ENCODE measurements around the gene KIF26B. TPM values are rescaled to one million over a fixed set of nuclear protein-coding genes. Genes with fewer than 3 reads are reported as not detected.

The KIF26B gene
- total RNA-seq, 3 donors from 2014 or later (not counting 1 experiment from before 2014, with no cell fraction given), result 0.16 to 0.96 (median 0.18) TPM

- Mint-ChIP-seq H3K9me3 (no peaks in the 10 kb centered on the region), H3K27me3 (ENCODE audit: low read depth in 2 of 2) (peaks cover 2 to 11% of the 10 kb centered on the region in 2 donors), H3K4me1 (peaks cover 0 to 13% of the 10 kb centered on the region in 2 donors), H3K27ac (no peak overlapping the region), H3K36me3 (no peaks in the 10 kb centered on the region), H3K4me3 (no peak overlapping the region)
- TF ChIP-seq CTCF (IDR thresholded peaks at IDR 0.05), result no peak
- intact Hi-C loops (cut with micrococcal nuclease), result no loop called here
- WGBS (ENCODE audit: insufficient coverage), result 94% methylated on average over 2 of the region's 2 CpGs
- no peaks in the 10 kb centered on the region for H3K36me3 ChIP-seq (ENCODE audit: control insufficient read depth, insufficient read depth, low read length)
- H3K4me3 ChIP-seq (ENCODE audit: low read length), result no peak overlapping the region
- H3K9me3 ChIP-seq (ENCODE audit: control insufficient read depth, insufficient read depth, low read length), result no peaks in the 10 kb centered on the region
- H3K27me3 ChIP-seq (ENCODE audit: control insufficient read depth, insufficient read depth, low read length), result peaks cover under 1% of the 10 kb centered on the region
- DNase-seq, result no peak
- peaks cover 16% of the 10 kb centered on the region for H3K4me1 ChIP-seq (ENCODE audit: control insufficient read depth, insufficient read depth, low read length)
- no peak overlapping the region for H3K27ac ChIP-seq (ENCODE audit: low read length)
- no peak for ATAC-seq
Observed at GRCh38 chr1:245172829-245173228, 18.0 kb downstream of the KIF26B start.

- DNase-seq (no peak), ATAC-seq (no peak)
- Mint-ChIP-seq H3K4me1 (peaks cover 0 to 6% of the 10 kb centered on the region in 2 donors), H3K4me3 (no peak overlapping the region), H3K27ac (no peak overlapping the region), H3K36me3 (no peaks in the 10 kb centered on the region), H3K27me3 (ENCODE audit: low read depth in 2 of 2) (peaks cover 2 to 4% of the 10 kb centered on the region in 2 donors), H3K9me3 (no peaks in the 10 kb centered on the region)
- Histone ChIP-seq H3K27ac (ENCODE audit: low read length) (no peak overlapping the region), H3K4me3 (ENCODE audit: low read length) (no peak overlapping the region), H3K9me3 (ENCODE audit: control insufficient read depth, insufficient read depth, low read length) (no peaks in the 10 kb centered on the region), H3K36me3 (ENCODE audit: control insufficient read depth, insufficient read depth, low read length) (no peaks in the 10 kb centered on the region), H3K27me3 (ENCODE audit: control insufficient read depth, insufficient read depth, low read length) (no peaks in the 10 kb centered on the region), H3K4me1 (ENCODE audit: control insufficient read depth, insufficient read depth, low read length) (peaks cover 10% of the 10 kb centered on the region)
- TF ChIP-seq CTCF (IDR thresholded peaks at IDR 0.05), result no peak
- WGBS (ENCODE audit: insufficient coverage), result 89% methylated on average over 21 of the region's 21 CpGs
- intact Hi-C loops (cut with micrococcal nuclease), result no loop called here
Observed at GRCh38 chr1:245173446-245174211, 18.8 kb downstream of the KIF26B start.

- H3K4me1 ChIP-seq (ENCODE audit: control insufficient read depth, insufficient read depth, low read length), result peaks cover 17% of the 10 kb centered on the region
- no peak for ATAC-seq
Observed at GRCh38 chr1:245177071-245177900, 22.5 kb downstream of the KIF26B start.

More at GRCh38 chr1:245177071-245177900, 22.5 kb downstream of the KIF26B start:
- Histone ChIP-seq H3K36me3 (ENCODE audit: control insufficient read depth, insufficient read depth, low read length) (no peaks in the 10 kb centered on the region), H3K9me3 (ENCODE audit: control insufficient read depth, insufficient read depth, low read length) (no peaks in the 10 kb centered on the region), H3K27ac (ENCODE audit: low read length) (no peak overlapping the region), H3K27me3 (ENCODE audit: control insufficient read depth, insufficient read depth, low read length) (no peaks in the 10 kb centered on the region), H3K4me3 (ENCODE audit: low read length) (no peak overlapping the region)
- no peak overlapping the region for H3K27ac Mint-ChIP-seq
- peaks cover 21 to 22% of the 10 kb centered on the region in 2 donors for H3K4me1 Mint-ChIP-seq
- H3K4me3 Mint-ChIP-seq, result no peak overlapping the region
- no peak for DNase-seq
- H3K36me3 Mint-ChIP-seq, result no peaks in the 10 kb centered on the region
- no peaks in the 10 kb centered on the region for H3K9me3 Mint-ChIP-seq
- no peak for TF ChIP-seq CTCF (IDR thresholded peaks at IDR 0.05)
- 87% methylated on average over 8 of the region's 10 CpGs for WGBS (ENCODE audit: insufficient coverage)
- intact Hi-C loops (cut with micrococcal nuclease), result no loop called here
- peaks cover 0 to 2% of the 10 kb centered on the region in 2 donors for H3K27me3 Mint-ChIP-seq (ENCODE audit: low read depth in 2 of 2)
